Retinal pigment epithelial cell (primary cell): ENCODE measurements around the gene EIF4E.
"Not testable (repeated sequence)": the region's sequence is repeated elsewhere in the genome, so short reads cannot be mapped to it uniquely, and the experiment has no call there.

Experiments
- DNase-seq: peaks from one replicate; pipeline ENCODE4 v3.0.0-alpha.2; 2010; ENCODE audit warnings: low read depth
- H3K4me3 ChIP-seq: 2 replicates; pipeline ENCODE4 v1.5.1; 2011; ENCODE audit warnings: mild to moderate bottlenecking, low read length, control low read depth, moderate library complexity
- TF ChIP-seq, protein P1 (sequence below): conservative IDR thresholded peaks from 2 replicates; pipeline ENCODE4 v1.5.1; 2011; ENCODE audit warnings: low read depth, low read length, control low read depth, inconsistent platforms

The EIF4E gene

DNA sequence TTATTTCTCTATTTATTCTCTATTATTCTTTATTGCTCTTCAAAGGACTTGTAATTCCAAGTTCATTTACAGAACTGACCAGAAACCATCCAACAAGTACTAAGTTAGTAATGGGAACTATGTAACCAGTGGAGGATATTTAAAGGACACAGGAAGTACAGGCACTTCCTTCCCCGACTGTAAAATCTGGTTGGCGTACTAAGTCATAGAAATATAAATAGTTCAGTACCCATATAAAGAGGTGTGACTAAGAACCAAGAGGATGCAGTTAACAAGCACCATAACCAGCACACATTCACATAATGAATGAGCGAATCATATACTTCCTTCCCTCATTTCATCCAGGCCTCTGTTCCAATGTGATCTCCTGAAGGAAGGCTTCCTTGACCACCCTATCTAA, 3.6 kb upstream of the EIF4E start:
- no peak for DNase-seq
- H3K4me3 ChIP-seq: no peak overlapping the region
- TF ChIP-seq, protein P1, sequence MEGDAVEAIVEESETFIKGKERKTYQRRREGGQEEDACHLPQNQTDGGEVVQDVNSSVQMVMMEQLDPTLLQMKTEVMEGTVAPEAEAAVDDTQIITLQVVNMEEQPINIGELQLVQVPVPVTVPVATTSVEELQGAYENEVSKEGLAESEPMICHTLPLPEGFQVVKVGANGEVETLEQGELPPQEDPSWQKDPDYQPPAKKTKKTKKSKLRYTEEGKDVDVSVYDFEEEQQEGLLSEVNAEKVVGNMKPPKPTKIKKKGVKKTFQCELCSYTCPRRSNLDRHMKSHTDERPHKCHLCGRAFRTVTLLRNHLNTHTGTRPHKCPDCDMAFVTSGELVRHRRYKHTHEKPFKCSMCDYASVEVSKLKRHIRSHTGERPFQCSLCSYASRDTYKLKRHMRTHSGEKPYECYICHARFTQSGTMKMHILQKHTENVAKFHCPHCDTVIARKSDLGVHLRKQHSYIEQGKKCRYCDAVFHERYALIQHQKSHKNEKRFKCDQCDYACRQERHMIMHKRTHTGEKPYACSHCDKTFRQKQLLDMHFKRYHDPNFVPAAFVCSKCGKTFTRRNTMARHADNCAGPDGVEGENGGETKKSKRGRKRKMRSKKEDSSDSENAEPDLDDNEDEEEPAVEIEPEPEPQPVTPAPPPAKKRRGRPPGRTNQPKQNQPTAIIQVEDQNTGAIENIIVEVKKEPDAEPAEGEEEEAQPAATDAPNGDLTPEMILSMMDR: no peak

DNA sequence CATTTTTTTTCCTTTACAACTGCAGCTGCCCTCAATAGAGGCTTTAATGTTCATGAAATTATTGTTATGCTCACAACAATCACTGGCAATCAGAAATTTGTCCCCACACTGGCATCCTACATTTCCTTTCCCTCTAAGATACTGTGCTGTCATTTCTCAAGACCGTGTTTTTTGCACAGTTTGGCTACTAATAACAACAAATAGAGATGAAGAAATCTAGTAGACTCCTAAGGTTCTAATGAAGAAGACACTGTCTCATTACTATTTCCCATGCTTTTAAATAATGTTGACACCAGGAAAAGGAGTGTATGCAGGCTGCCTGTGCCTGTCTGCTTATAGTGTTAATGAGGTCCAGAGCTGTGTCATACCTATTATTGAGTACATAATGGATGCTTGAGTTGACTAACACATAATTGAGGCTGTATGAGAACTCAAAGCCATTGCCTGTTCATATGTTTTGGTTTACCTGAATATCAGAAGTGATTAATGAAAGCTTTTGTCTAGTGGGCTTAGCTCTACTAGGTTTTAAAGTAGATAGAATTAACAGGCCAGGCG, 1.5 kb upstream of the EIF4E start:
- TF ChIP-seq, protein P1: no peak
- DNase-seq: no peak
- peak overlapping the region; percentile 76 for H3K4me3 ChIP-seq

DNA sequence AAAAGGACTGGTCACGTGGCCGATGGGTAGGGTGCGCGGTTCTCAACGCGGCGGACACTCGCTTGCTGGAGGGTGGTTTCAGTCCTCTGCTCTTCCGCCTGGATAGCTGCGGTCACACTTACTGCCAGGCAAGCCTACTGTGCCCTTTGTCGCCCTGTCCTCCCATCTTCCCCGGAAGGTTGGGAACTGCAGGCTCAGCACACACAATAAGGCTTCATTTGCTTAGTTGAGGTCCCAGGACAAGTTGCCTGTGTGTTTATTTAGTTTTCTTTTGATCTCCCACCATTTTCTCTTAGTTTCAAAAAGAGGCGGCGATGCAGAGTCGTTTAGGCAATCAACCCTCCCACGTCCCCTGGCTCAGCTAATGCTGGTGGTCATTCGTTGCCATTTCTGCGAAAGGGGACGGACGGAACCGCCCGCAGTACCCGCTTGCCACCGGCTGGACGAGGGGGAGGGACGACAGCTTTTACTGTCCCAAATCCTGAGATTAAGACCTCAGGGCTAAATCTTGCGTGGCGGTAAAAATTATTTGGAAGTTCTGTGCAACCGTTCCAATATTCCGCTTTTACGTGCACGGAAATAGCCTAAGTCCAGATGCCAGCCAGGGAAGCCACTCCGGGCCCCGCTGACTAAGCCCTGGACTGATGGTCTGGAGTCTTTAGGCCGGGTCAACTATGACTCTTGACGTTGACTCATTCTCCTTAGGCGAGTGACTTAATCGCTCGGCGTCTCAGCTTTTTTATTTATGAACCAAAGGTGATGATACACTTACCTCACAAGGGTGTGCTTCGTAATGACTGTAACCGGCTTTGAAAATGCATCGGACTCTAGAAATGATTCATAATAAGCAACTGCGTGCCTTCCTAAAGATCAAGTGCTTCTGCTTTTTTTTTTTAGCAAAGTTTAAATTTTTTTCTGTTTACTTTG, 671 bp upstream of the EIF4E start:
- H3K4me3 ChIP-seq: peak overlapping the region; percentile 76
- DNase-seq: peak; percentile 91
- TF ChIP-seq, protein P1: no peak

DNA sequence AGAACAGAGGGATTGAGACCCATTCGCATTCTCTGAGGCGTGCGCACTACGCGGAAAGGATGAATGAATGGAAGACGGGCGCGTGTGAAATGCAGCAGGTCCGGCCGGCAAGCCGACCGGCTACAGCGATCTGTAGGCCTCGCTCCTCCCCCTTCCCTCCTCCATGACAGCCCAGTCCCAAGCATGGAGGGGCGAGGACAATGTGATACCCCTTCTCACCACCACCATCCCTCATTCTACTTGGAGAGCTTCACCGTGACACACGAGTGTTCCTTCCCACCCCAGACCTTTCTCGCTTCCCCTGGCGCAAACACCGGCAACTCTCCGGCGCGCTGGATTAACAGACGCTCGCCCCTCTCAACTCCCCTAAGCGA, 815 bp downstream of the EIF4E start:
- TF ChIP-seq, protein P1: no peak
- peak; percentile 52 for DNase-seq
- peak overlapping the region; percentile 76 for H3K4me3 ChIP-seq

DNA sequence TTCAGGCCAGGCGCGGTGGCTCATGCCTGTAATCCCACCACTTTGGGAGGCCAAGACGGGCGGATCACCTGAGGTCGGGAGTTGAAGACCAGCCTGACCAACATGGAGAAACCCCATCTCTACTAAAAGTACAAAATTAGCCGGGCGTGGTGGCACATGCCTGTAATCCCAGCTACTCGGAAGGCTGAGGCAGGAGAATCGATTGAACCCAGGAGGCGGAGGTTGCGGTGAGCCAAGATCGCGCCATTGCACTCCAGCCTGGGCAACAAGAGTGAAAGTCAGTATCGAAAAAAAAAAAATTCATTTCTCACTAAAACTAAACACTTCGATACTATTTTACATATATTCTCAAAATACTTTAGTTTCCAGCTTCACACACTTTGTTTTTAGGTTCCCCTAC, 2.7 kb downstream of the EIF4E start:
- DNase-seq, H3K4me3 ChIP-seq: not testable (repeated sequence)

DNA sequence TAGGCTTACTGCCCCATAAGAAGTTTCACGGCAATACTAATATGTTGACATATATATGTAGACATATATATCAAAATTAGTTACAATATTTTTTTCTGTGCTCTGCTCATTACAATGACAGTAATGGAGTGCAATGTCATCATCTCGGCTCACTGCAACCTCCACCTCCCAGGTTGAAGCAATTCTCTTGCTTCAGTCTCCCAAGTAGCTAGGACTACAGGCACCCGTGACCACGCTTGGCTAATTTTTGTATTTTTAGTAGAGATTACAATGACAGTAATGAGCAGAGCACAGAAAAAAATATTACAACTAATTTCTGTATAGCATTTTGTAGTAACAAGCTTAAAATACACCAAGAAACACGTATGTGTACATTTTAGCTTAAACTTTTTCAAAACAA, 7.6 kb downstream of the EIF4E start:
- no peak overlapping the region for H3K4me3 ChIP-seq

DNA sequence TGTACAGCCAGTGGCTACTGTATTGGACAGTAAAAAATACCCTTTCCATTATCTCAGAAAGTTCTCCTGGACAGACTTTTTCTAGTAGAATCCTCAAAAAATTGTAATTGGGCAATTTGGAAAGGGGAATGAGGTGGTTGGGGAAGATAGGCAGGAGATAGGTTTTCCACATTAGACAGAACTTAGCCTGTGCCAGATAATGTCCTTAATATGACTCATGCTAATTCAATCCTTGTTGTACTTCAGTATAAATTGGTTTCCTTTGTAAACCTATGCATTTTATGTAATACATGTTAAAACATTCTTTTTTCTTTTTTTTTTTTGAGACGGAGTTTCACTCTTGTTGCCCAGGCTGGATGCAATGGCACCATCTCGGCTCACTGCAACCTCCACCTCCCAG, 8.9 kb downstream of the EIF4E start:
- DNase-seq: no peak
- no peak overlapping the region for H3K4me3 ChIP-seq
- TF ChIP-seq, protein P1: no peak

More for the DNA sequence above, 7.6 kb downstream of the EIF4E start:
- no peak for DNase-seq
- TF ChIP-seq, protein P1: no peak

DNA sequence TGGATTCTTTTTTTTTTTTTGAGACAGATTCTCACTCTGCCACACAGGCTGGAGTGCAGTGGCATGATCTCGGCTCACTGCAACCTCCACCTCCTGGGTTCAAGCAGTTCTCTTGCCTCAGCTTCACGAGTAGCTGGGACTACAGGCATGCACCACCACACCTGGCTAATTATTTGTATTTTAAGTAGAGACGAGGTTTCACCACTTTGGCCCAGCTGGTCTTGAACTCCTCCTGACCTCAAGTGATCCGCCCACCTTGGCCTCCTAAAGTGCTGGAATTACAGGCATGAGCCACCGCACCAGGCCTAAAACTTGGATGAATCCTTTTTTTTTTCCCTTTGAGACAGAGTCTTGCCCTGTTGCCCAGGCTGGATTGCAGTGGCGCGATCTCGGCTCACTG, 18.2 kb downstream of the EIF4E start:
- H3K4me3 ChIP-seq: not testable (repeated sequence)

More for the DNA sequence above, 18.2 kb downstream of the EIF4E start:
- DNase-seq: not testable (repeated sequence)
